VCaP (cell line): ENCODE results near the gene ALOX12B.

Experiments used
- H3K27ac ChIP-seq: fragments of 450-650 bp; 2 replicates; pipeline ENCODE4 v1.5.1; 2017
- TF ChIP-seq, protein P1 (sequence below): fragments of 450-650 bp; conservative IDR thresholded peaks from 2 replicates; pipeline ENCODE4 v1.5.1; 2017; ENCODE audit warnings: mild to moderate bottlenecking, moderate library complexity

ALOX12B gene

DNA sequence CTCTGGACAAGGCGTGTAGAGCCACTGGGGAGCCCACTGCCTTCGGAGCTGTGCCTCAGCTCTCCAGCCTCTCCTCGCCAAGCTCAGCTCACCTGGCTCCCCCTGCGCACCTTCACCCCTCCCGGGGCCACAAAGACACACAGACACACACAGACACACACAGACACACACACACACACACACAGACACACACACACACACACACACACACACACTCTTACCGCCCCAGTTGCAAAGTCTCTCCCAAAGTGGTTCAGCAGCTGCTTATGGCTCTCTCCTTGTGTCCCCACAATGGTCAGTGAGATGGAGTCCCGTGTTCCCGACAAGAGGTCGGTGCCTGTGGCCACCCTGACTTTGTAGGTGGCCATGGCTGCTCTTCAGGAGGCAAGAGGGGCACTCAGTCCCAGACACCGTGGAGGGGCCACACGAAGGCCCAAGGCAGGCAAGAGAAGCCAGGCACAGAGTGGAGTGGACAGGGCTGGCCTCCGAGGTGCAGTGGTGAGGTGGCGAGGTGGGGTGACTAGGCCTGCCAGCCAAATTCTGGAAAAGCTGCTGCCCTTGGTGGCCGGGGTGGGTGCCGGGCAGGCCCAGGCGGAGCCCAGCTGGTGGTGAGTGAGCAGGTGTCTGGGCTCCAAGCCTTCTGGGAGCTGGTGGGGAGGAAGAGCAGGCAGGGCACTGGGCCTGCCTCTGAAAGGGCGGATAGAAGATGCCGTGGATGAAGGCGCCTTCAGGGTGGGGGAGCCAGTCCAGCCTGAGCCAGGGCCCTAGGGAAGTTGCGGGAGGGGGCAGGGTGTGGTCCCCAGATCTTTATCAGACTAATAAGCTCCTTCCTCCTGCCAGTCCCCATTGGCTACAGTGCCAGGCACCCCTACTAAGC lies at the start of gene ALOX12B:
TSS of gene ALOX12B (minus strand) at position 642 of the 877 bp plus-strand sequence. CDS start at position 368, 274 bp downstream.
- TF ChIP-seq, protein P1, sequence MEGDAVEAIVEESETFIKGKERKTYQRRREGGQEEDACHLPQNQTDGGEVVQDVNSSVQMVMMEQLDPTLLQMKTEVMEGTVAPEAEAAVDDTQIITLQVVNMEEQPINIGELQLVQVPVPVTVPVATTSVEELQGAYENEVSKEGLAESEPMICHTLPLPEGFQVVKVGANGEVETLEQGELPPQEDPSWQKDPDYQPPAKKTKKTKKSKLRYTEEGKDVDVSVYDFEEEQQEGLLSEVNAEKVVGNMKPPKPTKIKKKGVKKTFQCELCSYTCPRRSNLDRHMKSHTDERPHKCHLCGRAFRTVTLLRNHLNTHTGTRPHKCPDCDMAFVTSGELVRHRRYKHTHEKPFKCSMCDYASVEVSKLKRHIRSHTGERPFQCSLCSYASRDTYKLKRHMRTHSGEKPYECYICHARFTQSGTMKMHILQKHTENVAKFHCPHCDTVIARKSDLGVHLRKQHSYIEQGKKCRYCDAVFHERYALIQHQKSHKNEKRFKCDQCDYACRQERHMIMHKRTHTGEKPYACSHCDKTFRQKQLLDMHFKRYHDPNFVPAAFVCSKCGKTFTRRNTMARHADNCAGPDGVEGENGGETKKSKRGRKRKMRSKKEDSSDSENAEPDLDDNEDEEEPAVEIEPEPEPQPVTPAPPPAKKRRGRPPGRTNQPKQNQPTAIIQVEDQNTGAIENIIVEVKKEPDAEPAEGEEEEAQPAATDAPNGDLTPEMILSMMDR, result no peak
- H3K27ac ChIP-seq, result no peak within 1 kb of the TSS

DNA sequence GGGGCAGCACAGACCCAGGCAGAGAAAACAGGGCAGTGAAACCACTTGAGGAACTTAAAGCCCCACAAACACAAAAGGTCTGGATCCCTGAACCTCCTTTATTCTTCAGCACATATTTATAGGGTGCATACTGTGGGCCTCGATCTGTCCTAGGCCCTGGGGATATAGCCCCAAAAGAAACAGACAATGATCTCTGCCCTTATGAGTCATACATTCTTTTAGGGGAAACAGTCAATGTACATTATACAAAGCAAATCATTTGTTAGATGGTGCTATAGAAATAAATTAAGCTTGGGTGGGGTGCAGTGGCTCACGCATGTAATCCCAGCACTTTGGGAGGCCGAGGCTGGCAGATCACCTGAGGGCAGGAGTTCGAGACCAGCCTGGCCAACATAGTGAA lies 46.4 kb upstream of the ALOX12B start:
- TF ChIP-seq, protein P1, result no peak
- H3K27ac ChIP-seq, result no peak overlapping the region

DNA sequence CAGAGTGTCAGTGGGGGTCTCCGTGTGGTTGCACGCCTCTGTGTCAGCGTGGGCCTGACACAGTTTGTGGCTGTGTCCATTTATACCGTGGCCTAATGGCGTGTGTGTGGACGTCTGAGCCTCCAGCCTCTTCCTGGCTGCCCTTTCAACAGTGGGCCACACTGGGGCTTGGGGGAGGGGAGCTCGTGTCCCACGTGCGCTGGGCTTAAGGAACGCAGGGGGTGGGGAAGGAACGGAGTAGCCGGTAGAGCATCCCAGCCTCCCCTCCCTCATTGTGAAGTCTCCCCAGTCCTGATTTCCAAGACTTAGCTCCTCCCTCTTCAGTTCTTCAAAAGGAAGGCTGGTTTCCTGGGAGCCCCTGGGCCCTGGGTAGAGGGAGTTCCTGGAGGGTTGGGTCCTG lies 45.9 kb upstream of the ALOX12B start:
- no peak overlapping the region for H3K27ac ChIP-seq
- TF ChIP-seq, protein P1, result no peak

DNA sequence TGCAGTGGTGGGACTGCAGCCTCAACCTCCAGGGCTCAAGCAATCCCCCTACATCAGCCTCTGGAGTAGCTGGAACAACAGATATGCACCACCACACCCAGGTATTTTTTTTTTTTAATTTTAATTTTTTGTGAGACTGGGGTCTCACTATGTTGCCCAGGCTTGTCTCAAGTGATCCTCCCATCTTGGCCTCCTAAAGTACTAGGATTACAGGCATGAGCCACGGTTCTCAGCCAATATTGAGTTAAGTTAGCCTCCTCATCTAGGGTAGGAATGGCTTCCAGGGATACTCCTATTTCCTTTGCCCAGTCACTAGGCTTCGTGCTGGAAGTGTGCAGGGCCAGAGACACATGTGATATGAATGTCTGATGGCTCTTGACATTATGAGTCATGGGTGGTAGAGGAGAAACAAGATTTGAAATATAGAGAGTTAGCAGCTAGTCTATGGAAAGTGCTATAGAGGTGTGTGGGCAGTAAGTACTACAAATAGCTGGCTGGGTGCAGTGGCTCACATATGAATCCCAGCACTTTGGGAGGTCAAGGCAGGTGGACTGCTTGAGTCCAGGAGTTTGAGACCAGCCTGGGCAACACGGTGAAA lies 44.4 kb upstream of the ALOX12B start:
- no peak overlapping the region for H3K27ac ChIP-seq
- TF ChIP-seq, protein P1, result no peak

DNA sequence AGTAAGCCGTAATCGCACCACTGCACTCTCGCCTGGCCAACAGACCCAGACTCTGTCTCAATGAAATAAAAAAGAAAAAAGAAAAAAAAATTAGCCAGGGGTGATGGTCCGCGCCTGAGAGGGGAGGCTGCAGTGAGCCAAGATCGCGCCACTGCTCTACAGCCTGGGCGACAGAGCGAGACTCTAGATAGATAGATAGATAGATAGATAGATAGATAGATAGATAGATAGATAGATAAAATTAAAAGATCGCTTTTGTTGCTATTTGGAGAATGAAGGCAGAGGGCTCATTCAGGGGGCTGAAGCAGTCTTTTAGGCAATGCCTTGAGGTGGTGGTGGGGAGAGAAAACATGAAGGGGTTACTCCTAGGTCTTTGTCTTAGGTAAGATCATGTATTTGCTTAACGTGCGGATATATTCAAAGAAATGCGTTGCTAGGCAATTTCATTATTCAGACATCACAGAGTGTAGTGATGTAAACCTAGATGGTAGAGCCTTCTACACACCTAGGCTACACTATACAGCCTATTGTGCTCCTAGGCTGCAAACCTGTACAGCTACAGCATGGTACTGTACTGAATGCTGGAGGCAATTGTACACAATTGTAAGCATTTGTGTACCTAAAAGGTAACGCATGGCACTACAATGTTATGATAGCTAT lies 40.7 kb upstream of the ALOX12B start:
- TF ChIP-seq, protein P1, result no peak
- no peak overlapping the region for H3K27ac ChIP-seq

DNA sequence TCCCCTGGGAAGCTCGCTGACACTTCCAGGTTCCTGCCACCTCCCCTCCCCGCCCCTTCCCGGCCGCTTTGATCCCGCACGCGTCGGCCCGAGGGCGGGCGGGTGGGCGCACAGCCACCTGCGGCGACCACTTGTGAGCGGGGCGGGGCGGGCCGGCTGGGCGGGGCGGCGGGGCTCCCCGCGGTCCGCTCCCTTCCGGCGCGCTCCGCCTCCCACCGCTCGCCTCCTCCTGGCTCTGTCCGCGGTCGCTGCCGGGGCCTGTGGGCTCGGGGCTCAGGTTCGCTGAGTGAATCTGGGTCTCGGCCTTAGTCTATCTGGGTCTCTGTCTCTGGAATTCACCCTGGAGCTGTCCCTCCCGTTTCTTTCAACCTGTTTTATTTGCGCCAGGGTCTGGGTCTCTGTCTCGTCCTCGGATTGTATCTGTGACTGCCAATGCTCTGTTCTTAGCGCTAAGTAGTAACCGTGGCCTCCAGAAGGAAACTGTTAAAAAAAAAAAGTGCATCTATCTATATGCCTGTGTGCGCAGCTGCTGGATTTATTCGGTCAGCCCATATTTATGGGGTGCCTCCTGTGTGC lies 39.1 kb upstream of the ALOX12B start:
- H3K27ac ChIP-seq, result peak overlapping the region; percentile 51
- TF ChIP-seq, protein P1, result no peak
